Measurements from ENCODE around the gene COL9A3. TPM values are rescaled to one million over a fixed set of nuclear protein-coding genes. Genes with fewer than 3 reads are reported as not detected.
A peak's percentile ranks its signal among the peaks of the same experiment; 100 is the strongest.

Gene COL9A3
- polyA plus RNA-seq, 5 donors = 47.6 to 102 (median 57.8) TPM

- DNase-seq = no peak
These were observed 7.1 kb upstream of the COL9A3 start for GRCh38 chr20:62809530-62810428.

GRCh38 chr20:62811320-62811719 is 5.5 kb upstream of the COL9A3 start:
- no peak for DNase-seq

- DNase-seq = no peak
These were observed 5.1 kb upstream of the COL9A3 start for GRCh38 chr20:62811720-62812119.

GRCh38 chr20:62812181-62812906 is 4.5 kb upstream of the COL9A3 start:
- no peak for DNase-seq

GRCh38 chr20:62812907-62813200 is 4.0 kb upstream of the COL9A3 start:
- DNase-seq = no peak

GRCh38 chr20:62813588-62813987 is 3.3 kb upstream of the COL9A3 start:
- no peak for DNase-seq

GRCh38 chr20:62814060-62814708 is 2.7 kb upstream of the COL9A3 start:
- no peak for DNase-seq

- DNase-seq = no peak
These were observed 2.2 kb upstream of the COL9A3 start for GRCh38 chr20:62814709-62815065.

- no peak for DNase-seq
These were observed 1.5 kb upstream of the COL9A3 start for GRCh38 chr20:62815066-62815991.

GRCh38 chr20:62816031-62816883 is 593 bp upstream of the COL9A3 start:
- DNase-seq = no peak

GRCh38 chr20:62817975-62818591 is 1.2 kb downstream of the COL9A3 start:
- no peak for DNase-seq

- peak; percentile 78 to 80 for DNase-seq
These were observed 2.0 kb downstream of the COL9A3 start for GRCh38 chr20:62818592-62819493.

- DNase-seq = no peak
These were observed 2.8 kb downstream of the COL9A3 start for GRCh38 chr20:62819494-62820174.

GRCh38 chr20:62820208-62820961 is 3.5 kb downstream of the COL9A3 start:
- no peak for DNase-seq

GRCh38 chr20:62820962-62821725 is 4.3 kb downstream of the COL9A3 start:
- DNase-seq = no peak

- DNase-seq = no peak
These were observed 4.9 kb downstream of the COL9A3 start for GRCh38 chr20:62821726-62822210.

Data from right lung (tissue), 5 donors.